ENCODE data around the gene DOCK4. TPM values are rescaled to one million over a fixed set of nuclear protein-coding genes. Genes with fewer than 3 reads are reported as not detected.

Gene DOCK4
- total RNA-seq, 1 experiment from 2014 or later, result 4.9 TPM

GRCh38 chr7:112156412-112156811, 49.8 kb downstream of the DOCK4 start:
- no peak for DNase-seq
- no peaks in the 10 kb centered on the region for H3K9me3 ChIP-seq (ENCODE audit: control insufficient read depth, low read depth, low read length)
- no peak overlapping the region for H2AK5ac ChIP-seq (ENCODE audit: insufficient read length, low read length)
- H4K5ac ChIP-seq (ENCODE audit: insufficient read length, low read depth, low read length), result no peak overlapping the region
- H3K23me2 ChIP-seq (ENCODE audit: insufficient read length, low read depth, low read length, poor library complexity, severe bottlenecking), result no peaks in the 10 kb centered on the region
- H3K27me3 Mint-ChIP-seq (ENCODE audit: low read depth), result no peaks in the 10 kb centered on the region
- H3K56ac ChIP-seq (ENCODE audit: insufficient read length, low read depth, low read length), result no peak overlapping the region
- no peak overlapping the region for H3K9ac ChIP-seq (ENCODE audit: extremely low read depth, insufficient read length, low read length)
- H3K4me1 ChIP-seq (ENCODE audit: insufficient read depth, low read length), result peaks cover 10% of the 10 kb centered on the region; the same call in 1 of the 2 replicates
- no peak for TF ChIP-seq CTCF (conservative IDR thresholded peaks at IDR 0.05)
- no peak overlapping the region for H3K4me3 Mint-ChIP-seq
- no peak overlapping the region for H3K4ac ChIP-seq (ENCODE audit: low read depth, low read length)
- H3K4me1 Mint-ChIP-seq, result peaks cover 21 to 38% of the 10 kb centered on the region in 2 experiments
- no peak overlapping the region for H3T11ph ChIP-seq (ENCODE audit: low read length)
- H3K4me2 ChIP-seq (ENCODE audit: insufficient read depth, insufficient read length, low read length), result no peak overlapping the region
- H3K79me2 ChIP-seq (ENCODE audit: insufficient read depth, low read length), result no peaks in the 10 kb centered on the region; the same call in 1 of the 2 replicates
- H2BK15ac ChIP-seq (ENCODE audit: low read depth, low read length), result no peak overlapping the region
- H3K14ac ChIP-seq (ENCODE audit: insufficient read depth, low read length), result no peak overlapping the region
- H2BK5ac ChIP-seq (ENCODE audit: insufficient read length, low read length), result no peak overlapping the region
- H3K36me3 Mint-ChIP-seq (ENCODE audit: insufficient read depth in 1 of 3, low read depth in 3 of 3), result no peaks in the 10 kb centered on the region
- no peak overlapping the region for H4K91ac ChIP-seq (ENCODE audit: insufficient read length, low read depth, low read length)
- H2BK20ac ChIP-seq (ENCODE audit: low read depth, low read length, poor library complexity, severe bottlenecking), result no peak overlapping the region
- H3K79me1 ChIP-seq (ENCODE audit: insufficient read depth, low read depth, low read length, poor library complexity, severe bottlenecking), result peaks cover 4% of the 10 kb centered on the region
- no peak overlapping the region for H3K27ac ChIP-seq (ENCODE audit: insufficient read length, low read depth, low read length)
- no peak overlapping the region for H2BK12ac ChIP-seq (ENCODE audit: insufficient read length, low read depth, low read length)
- no peak overlapping the region for H2BK120ac ChIP-seq (ENCODE audit: low read depth, low read length, poor library complexity, severe bottlenecking)
- no peak overlapping the region for H2AFZ ChIP-seq (ENCODE audit: low read length)
- H3K18ac ChIP-seq (ENCODE audit: insufficient read length, low read depth, low read length), result no peak overlapping the region
- no peaks in the 10 kb centered on the region for H4K20me1 ChIP-seq (ENCODE audit: control insufficient read depth, insufficient read depth, insufficient read length)
- no peak overlapping the region for H3K27ac Mint-ChIP-seq
- H3K9me3 Mint-ChIP-seq, result no peaks in the 10 kb centered on the region
- no CpG with 5 or more reads among the region's 1 CpG for WGBS (ENCODE audit: extremely low coverage, insufficient read length, low lambda C conversion rate)
- no peak overlapping the region for H4K8ac ChIP-seq (replicated peaks; ENCODE audit: insufficient read length, low read depth, low read length)
- H3K27me3 ChIP-seq (ENCODE audit: insufficient read depth, low read length), result no peaks in the 10 kb centered on the region
- H3K23ac ChIP-seq (ENCODE audit: insufficient read length, low read depth, low read length), result no peak overlapping the region
